Loucy (cell line): Measurements from ENCODE around the gene LRRC4.

Experiments
- CTCF ChIP-seq: fragments of 200-600 bp; sonication (generic); conservative IDR thresholded peaks from 2 replicates; pipeline ENCODE4 v1.5.1; 2014; ENCODE audit warnings: mild to moderate bottlenecking, antibody characterized with exemption, low read length
- EZH2phosphoT487 ChIP-seq: fragments of 200-600 bp; IDR thresholded peaks from 2 replicates; pipeline ENCODE4 v1.6.1; 2018; ENCODE audit warnings: antibody characterized with exemption, mild to moderate bottlenecking, moderate library complexity, borderline replicate concordance

DNA sequence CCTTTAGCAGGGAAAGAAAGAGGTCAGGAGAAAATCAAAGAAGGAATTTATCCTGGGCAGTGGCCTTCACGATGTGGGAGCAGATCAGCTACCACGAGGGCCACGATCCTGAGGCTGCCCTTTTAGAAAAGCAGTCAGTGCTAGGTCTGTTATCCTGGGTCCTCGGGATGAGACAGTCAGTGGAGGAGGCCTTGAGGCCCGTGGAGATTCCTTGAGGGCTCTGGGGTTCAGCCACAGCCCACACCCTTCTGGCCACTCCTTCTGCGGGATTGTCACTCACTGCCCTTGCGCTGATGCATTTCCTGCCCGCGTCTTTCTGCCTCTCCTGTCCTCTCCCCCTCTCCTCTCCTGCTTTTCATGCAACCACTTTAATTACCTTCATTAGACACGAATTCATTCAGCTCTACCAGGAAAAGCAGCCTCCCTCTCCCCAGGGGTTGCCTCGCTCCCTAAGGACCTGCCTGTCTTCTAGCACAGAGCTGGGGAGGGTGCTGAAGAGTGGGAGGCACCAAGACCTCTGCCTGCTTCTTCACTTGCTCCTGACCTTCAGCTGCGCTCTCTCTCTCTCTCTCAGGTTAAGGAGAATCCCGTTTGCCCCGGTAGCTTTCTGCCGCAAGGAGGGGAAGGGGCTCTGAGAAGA is 42.6 kb upstream of the LRRC4 start:
- TF ChIP-seq CTCF (no peak), EZH2phosphoT487 (no peak)
